ENCODE results near the gene FAM83E. TPM values are rescaled to one million over a fixed set of nuclear protein-coding genes. Genes with fewer than 3 reads are reported as not detected.

FAM83E gene
- total and polyA plus RNA-seq, 2 of the 8 experiments (the other 6 are each of a cell fraction or from before 2014, with no cell fraction given) = 1.8 to 5.3 TPM

DNA sequence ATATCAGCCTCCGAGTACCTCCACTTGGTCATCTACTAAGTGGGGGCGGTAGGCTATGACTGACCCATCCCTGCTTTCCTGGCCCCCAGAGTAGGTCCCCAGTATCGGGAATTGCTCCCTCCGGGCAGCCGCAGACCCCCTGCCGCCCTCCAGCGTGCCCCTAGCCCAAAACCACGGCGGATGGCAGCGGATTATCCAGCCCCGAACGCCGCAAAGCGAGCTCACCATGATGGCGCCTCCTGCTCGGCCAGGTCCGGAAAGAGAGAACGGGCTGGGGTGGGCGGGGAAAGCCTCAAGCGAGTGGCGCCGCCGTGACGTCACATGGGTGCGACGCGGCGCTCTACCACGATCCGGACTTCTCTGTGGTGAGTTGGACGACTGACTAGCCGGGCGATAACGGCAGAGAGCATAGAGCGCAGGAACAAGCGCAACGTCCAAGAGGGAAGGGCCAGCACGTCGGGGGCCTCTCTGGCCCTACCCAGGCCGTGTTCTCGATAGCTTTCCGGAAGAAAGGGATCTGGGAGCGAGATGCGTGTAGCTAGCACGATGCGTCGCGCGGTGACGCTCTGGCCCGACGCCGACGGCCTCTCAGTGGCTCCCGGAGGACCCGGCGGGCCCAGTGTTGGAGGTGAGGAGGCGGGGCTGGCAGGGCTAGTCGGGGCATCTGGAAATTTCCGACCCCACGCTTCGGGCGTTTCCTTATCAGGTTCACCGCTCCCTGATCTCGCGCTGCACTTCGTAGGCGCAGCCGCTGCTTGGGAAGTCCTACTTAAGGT lies 4.2 kb upstream of the FAM83E start, which contains the start of the genes RPL18 and SPHK2:
Gene RPL18, minus strand, starts transcription at position 263 of the 776 bp plus-strand sequence. Its CDS starts 35 bp downstream, at position 228.
Gene SPHK2, plus strand, starts transcription at position 591 of the 776 bp plus-strand sequence. CDS start 1,009 bp downstream, outside the sequence.
- H2BK12ac ChIP-seq (ENCODE audit: low read depth, low read length) = peak within 1 kb of the TSS; percentile 32; the same call in 1 of the 2 replicates
- peak within 1 kb of the TSS; percentile 89 for H3K18ac ChIP-seq (ENCODE audit: extremely low read depth, low read length)
- H3K23ac ChIP-seq (ENCODE audit: insufficient read length) = no peak within 1 kb of the TSS
- H3K4me2 ChIP-seq (ENCODE audit: insufficient read depth in 1 of 2, low read depth in 2 of 2, low read length in 2 of 2) = peak within 1 kb of the TSS; percentile 64 to 84
- 0% methylated on average over 44 of the region's 69 CpGs; no CpG with 5 or more reads in 1 of the 2 experiments for WGBS, 2 experiments (ENCODE audit: extremely low coverage in 1 of 2, insufficient coverage in 1 of 2, insufficient read length in 1 of 2, insufficient replicate concordance in 2 of 2, low coverage in 1 of 2, low lambda C conversion rate in 2 of 2, missing lambda C conversion rate in 1 of 2)
- H3K4me3 ChIP-seq (ENCODE audit: extremely low read depth in 1 of 4, insufficient read depth in 2 of 4, low read depth in 3 of 4, low read length in 4 of 4) = peak within 1 kb of the TSS; percentile 83 to 97 (median 94)
- H4K8ac ChIP-seq (ENCODE audit: extremely low read depth, insufficient read depth, low read length) = peak within 1 kb of the TSS; percentile 97; the same call in 1 of the 2 replicates
- peaks cover 9% of the 10 kb centered on the region for H3K23me2 ChIP-seq (ENCODE audit: low read depth, low read length)
- no peak within 1 kb of the TSS for H2AFZ ChIP-seq (ENCODE audit: low read length)
- H2BK20ac ChIP-seq (ENCODE audit: low read length) = no peak within 1 kb of the TSS
- H2BK120ac ChIP-seq (replicated peaks; ENCODE audit: low read depth, low read length) = no peak within 1 kb of the TSS
- peak within 1 kb of the TSS; percentile 94 to 100 (median 96) for H3K9ac ChIP-seq (replicated peaks in 1 of 4; ENCODE audit: extremely low read depth in 1 of 4, low read depth in 3 of 4, low read length in 3 of 4)
- POLR2A ChIA-PET (ENCODE audit: partially characterized antibody) = interaction anchor here (0.6 to 30.9 kb wide), 26 partner anchors 4 to 1058 kb away, joined by 3 to 788 read pairs (median 4); partner anchors contain the start of genes CA11, DBP, FAM83E and FUT2
- CTCF ChIA-PET (ENCODE audit: partially characterized antibody) = interaction anchor here (0.6 to 7.2 kb wide), 5 partner anchors 10 to 870 kb away, joined by 3 to 37 read pairs (median 5); no protein-coding TSS in a partner anchor
- no peaks in the 10 kb centered on the region for H3K9me3 ChIP-seq (ENCODE audit: insufficient read depth in 2 of 2, low read depth in 1 of 2, low read length in 1 of 2)
- H3K79me1 ChIP-seq (ENCODE audit: low read depth, low read length) = peaks cover 4% of the 10 kb centered on the region; the same call in 1 of the 2 replicates
- peak within 1 kb of the TSS; percentile 80 for H3K4ac ChIP-seq (replicated peaks; ENCODE audit: insufficient read length, low read depth, low read length)
- H3K56ac ChIP-seq (replicated peaks; ENCODE audit: insufficient read length, low read depth, low read length) = peak within 1 kb of the TSS; percentile 75
- H3K14ac ChIP-seq (ENCODE audit: insufficient read length) = no peak within 1 kb of the TSS
- peaks cover 25 to 32% of the 10 kb centered on the region in 2 experiments for H4K20me1 ChIP-seq (replicated peaks in 1 of 2; ENCODE audit: control insufficient read depth in 1 of 2, insufficient read depth in 2 of 2, low read length in 2 of 2)
- peak within 1 kb of the TSS; percentile 87 for H2BK5ac ChIP-seq (ENCODE audit: low read depth, low read length)
- no peaks in the 10 kb centered on the region for H3K27me3 ChIP-seq (replicated peaks in 1 of 4; ENCODE audit: control insufficient read depth in 3 of 4, extremely low read depth in 1 of 4, insufficient read depth in 3 of 4, low read length in 3 of 4)
- FAIRE-seq (peak; percentile 42), DNase-seq (ENCODE audit: low read depth in 1 of 2, low spot score in 2 of 2) (peak; percentile 97 to 98)
- H3K4me1 ChIP-seq (replicated peaks in 1 of 4; ENCODE audit: control insufficient read depth in 3 of 4, insufficient read depth in 4 of 4, low read length in 3 of 4) = peaks cover 3 to 40% (median 32%) of the 10 kb centered on the region in 4 experiments
- peak within 1 kb of the TSS; percentile 78 for H4K5ac ChIP-seq (ENCODE audit: insufficient read length, low read depth, low read length)
- H2AK5ac ChIP-seq (ENCODE audit: low read depth, low read length) = 0 out of 2 replicates have a peak within 1 kb of the TSS, but pooled peaks have one; percentile 57
- H3K36me3 ChIP-seq (ENCODE audit: control insufficient read depth in 2 of 4, insufficient read depth in 4 of 4, low read length in 3 of 4) = peaks cover 17 to 32% (median 21%) of the 10 kb centered on the region in 4 experiments
- H2BK15ac ChIP-seq (ENCODE audit: low read length) = peak within 1 kb of the TSS; percentile 2; the same call in 1 of the 2 replicates
- H3K27ac ChIP-seq (ENCODE audit: low read depth, low read length) = peak within 1 kb of the TSS; percentile 87
- peaks cover 20 to 31% of the 10 kb centered on the region in 2 experiments for H3K79me2 ChIP-seq (ENCODE audit: control insufficient read depth in 1 of 2, insufficient read depth in 2 of 2, low read length in 2 of 2)
- H4K91ac ChIP-seq (replicated peaks; ENCODE audit: insufficient read length, low read length) = peak within 1 kb of the TSS; percentile 82
- peak; percentile 94 for TF ChIP-seq PHF8 (conservative IDR thresholded peaks at IDR 0.05; ENCODE audit: low read depth, low read length)
- TF ChIP-seq RAD21 (IDR thresholded peaks at IDR 0.05 in 1 of 2, conservative IDR thresholded peaks at IDR 0.05 in 1 of 2; ENCODE audit: low read depth in 2 of 2, low read length in 2 of 2) = no peak
- TF ChIP-seq, protein P1, sequence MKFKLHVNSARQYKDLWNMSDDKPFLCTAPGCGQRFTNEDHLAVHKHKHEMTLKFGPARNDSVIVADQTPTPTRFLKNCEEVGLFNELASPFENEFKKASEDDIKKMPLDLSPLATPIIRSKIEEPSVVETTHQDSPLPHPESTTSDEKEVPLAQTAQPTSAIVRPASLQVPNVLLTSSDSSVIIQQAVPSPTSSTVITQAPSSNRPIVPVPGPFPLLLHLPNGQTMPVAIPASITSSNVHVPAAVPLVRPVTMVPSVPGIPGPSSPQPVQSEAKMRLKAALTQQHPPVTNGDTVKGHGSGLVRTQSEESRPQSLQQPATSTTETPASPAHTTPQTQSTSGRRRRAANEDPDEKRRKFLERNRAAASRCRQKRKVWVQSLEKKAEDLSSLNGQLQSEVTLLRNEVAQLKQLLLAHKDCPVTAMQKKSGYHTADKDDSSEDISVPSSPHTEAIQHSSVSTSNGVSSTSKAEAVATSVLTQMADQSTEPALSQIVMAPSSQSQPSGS (IDR thresholded peaks at IDR 0.05; ENCODE audit: low read length) = no peak
- TF ChIP-seq RNF2 (IDR thresholded peaks at IDR 0.05; ENCODE audit: borderline replicate concordance, low read depth, low read length, missing control alignments, poor library complexity, severe bottlenecking) = no peak
- TF ChIP-seq CBX8 (IDR thresholded peaks at IDR 0.05; ENCODE audit: borderline replicate concordance, low read depth, low read length) = no peak
- peak; percentile 73 for TF ChIP-seq SP1 (IDR thresholded peaks at IDR 0.05; ENCODE audit: low read depth, low read length)
- TF ChIP-seq SRF (IDR thresholded peaks at IDR 0.05; ENCODE audit: low read depth, low read length) = peak; percentile 89
- TF ChIP-seq YY1 (IDR thresholded peaks at IDR 0.05; ENCODE audit: low read depth, low read length) = peak; percentile 90
